SW 1271 (cell line): ENCODE measurements around the gene IGF2R.

Experiments used
- DNase-seq, 2 experiments: peaks; one replicate each; lab custom pipeline; 2025; lab: John Stamatoyannopoulos, UW

IGF2R gene

GRCh38 chr6:160043784-160044183 is 74.9 kb downstream of the IGF2R start:
- no peak for DNase-seq

- DNase-seq, result no peak
Measured at GRCh38 chr6:160044687-160045086, 75.8 kb downstream of the IGF2R start.

GRCh38 chr6:160048471-160048870 is 79.6 kb downstream of the IGF2R start:
- no peak for DNase-seq

- no peak for DNase-seq
Measured at GRCh38 chr6:160049346-160049745, 80.5 kb downstream of the IGF2R start.

- DNase-seq, result no peak
Measured at GRCh38 chr6:160050022-160050421, 81.1 kb downstream of the IGF2R start.

GRCh38 chr6:160051390-160051789 is 82.5 kb downstream of the IGF2R start:
- no peak for DNase-seq

- DNase-seq, result no peak
Measured at GRCh38 chr6:160054271-160054670, 85.4 kb downstream of the IGF2R start.

GRCh38 chr6:160054913-160055312 is 86.0 kb downstream of the IGF2R start:
- no peak for DNase-seq

GRCh38 chr6:160055378-160055777 is 86.5 kb downstream of the IGF2R start:
- no peak for DNase-seq

GRCh38 chr6:160055813-160056212 is 86.9 kb downstream of the IGF2R start:
- DNase-seq, result no peak

- no peak for DNase-seq
Measured at GRCh38 chr6:160057080-160057479, 88.2 kb downstream of the IGF2R start.

- DNase-seq, result no peak
Measured at GRCh38 chr6:160058603-160059215, 89.8 kb downstream of the IGF2R start.

GRCh38 chr6:160060221-160060620 is 91.3 kb downstream of the IGF2R start:
- no peak for DNase-seq

GRCh38 chr6:160060920-160061447 is 92.1 kb downstream of the IGF2R start:
- DNase-seq, result no peak

- DNase-seq, result no peak
Measured at GRCh38 chr6:160063771-160064413, 95.0 kb downstream of the IGF2R start.

GRCh38 chr6:160065200-160065599 is 96.3 kb downstream of the IGF2R start:
- DNase-seq, result no peak

- DNase-seq, result no peak
Measured at GRCh38 chr6:160067564-160067963, 98.7 kb downstream of the IGF2R start.

- DNase-seq, result no peak
Measured at GRCh38 chr6:160068346-160068745, 99.5 kb downstream of the IGF2R start.

- no peak for DNase-seq
Measured at GRCh38 chr6:160069050-160069454, 100.2 kb downstream of the IGF2R start.

GRCh38 chr6:160069459-160069858 is 100.6 kb downstream of the IGF2R start:
- no peak for DNase-seq

GRCh38 chr6:160070427-160070826 is 101.5 kb downstream of the IGF2R start:
- no peak for DNase-seq

GRCh38 chr6:160070831-160071230 is 101.9 kb downstream of the IGF2R start:
- DNase-seq, result no peak

GRCh38 chr6:160071805-160072690 is 103.2 kb downstream of the IGF2R start:
- no peak for DNase-seq
